Neural progenitor cell (in vitro differentiated cells): ENCODE data around the gene SRGAP2C.

Experiments used
- CTCF ChIP-seq: fragments of 200-600 bp; sonication (generic); IDR thresholded peaks from 2 replicates; pipeline ENCODE4 v1.5.1; 2017; ENCODE audit warnings: antibody characterized with exemption, mild to moderate bottlenecking
- EZH2 ChIP-seq: fragments of 200-600 bp; sonication (generic); IDR thresholded peaks from 2 replicates; pipeline ENCODE4 v1.6.1; 2017; ENCODE audit warnings: antibody characterized with exemption, mild to moderate bottlenecking, moderate library complexity

GRCh38 chr1:121414905-121415304 lies 230.1 kb downstream of the SRGAP2C start:
- no peak for TF ChIP-seq CTCF
- TF ChIP-seq EZH2, result no peak
